HepG2 (cell line): ENCODE results near the gene GPN2. TPM values are rescaled to one million over a fixed set of nuclear protein-coding genes. Genes with fewer than 3 reads are reported as not detected.
A peak's percentile ranks its signal among the peaks of the same experiment; 100 is the strongest.

ENCODE experiments used
- DNMT3B ChIP-seq: conservative IDR thresholded peaks from 2 replicates; pipeline ENCODE4 v1.6.1; 2016; ENCODE audit warnings: missing biosample characterization, control low read depth
- KDM5B ChIP-seq: sonication (generic); formaldehyde crosslinking; IDR thresholded peaks from 2 replicates; pipeline ENCODE4 v1.4.0; 2020; ENCODE audit warnings: missing genetic modification reagents, mild to moderate bottlenecking, borderline replicate concordance
- KLF16 ChIP-seq, 2 experiments: sonication (generic) in 1 of 2; formaldehyde crosslinking in 1 of 2; IDR thresholded peaks; 2 replicates each; pipeline versions ENCODE4 v1.6.1 to v1.8.0; 2016 to 2023; ENCODE audit warnings: missing genetic modification reagents in 2 of 2, missing compliant biosample characterization in 1 of 2
- MAFK ChIP-seq, 2 experiments: IDR thresholded peaks in 1 of 2; conservative IDR thresholded peaks in 1 of 2; 2 replicates each; pipeline ENCODE4 v1.6.1; 2011; ENCODE audit warnings: improper control_type of control experiment in 2 of 2, low read length in 2 of 2
- RBM39 ChIP-seq: fragments of 200-400 bp; formaldehyde crosslinking; IDR thresholded peaks from one replicate; pipeline ENCODE4 v1.6.1; 2018; ENCODE audit warnings: antibody characterized with exemption, mild to moderate bottlenecking, low read depth, low read length; ENCODE audit not compliant: poor library complexity, severe bottlenecking
- SIX4 ChIP-seq: sonication (generic); formaldehyde crosslinking; IDR thresholded peaks from 2 replicates; pipeline ENCODE4 v1.4.0; 2020; ENCODE audit warnings: missing genetic modification reagents
- SNAPC2 ChIP-seq: sonication (generic); formaldehyde crosslinking; IDR thresholded peaks from 2 replicates; pipeline ENCODE4 v1.8.1; 2022; ENCODE audit warnings: mild to moderate bottlenecking, missing genetic modification reagents
- ZNF484 ChIP-seq: sonication (generic); formaldehyde crosslinking; IDR thresholded peaks from 2 replicates; pipeline ENCODE4 v1.5.1; 2020; ENCODE audit warnings: mild to moderate bottlenecking, low read depth, missing genetic modification reagents, borderline replicate concordance
- polyA plus RNA-seq, 8 experiments: library from polyadenylated mRNA; depleted of rRNA in 3 of 8; stranded (reverse) in 7 of 8; unstranded in 1 of 8; fragments of >200 nt; fragmentation: Illumina TruSeq in 4 of 8; extraction: Trizol in 4 of 8; gene quantifications; 2 replicates each; pipeline versions ENCODE4 v1.2.1 to v1.2.3, GENCODE V29; 2011 to 2016; ENCODE audit warnings: low read depth in 4 of 8, missing spikeins in 1 of 8, mixed read lengths in 1 of 8; ENCODE audit not compliant: insufficient read depth in 1 of 8
- total RNA-seq, 5 experiments: library from RNA; depleted of rRNA; stranded (reverse); fragments of >200 nt; fragmentation: Illumina TruSeq; extraction: Trizol; gene quantifications; 2 replicates each; pipeline ENCODE4 v1.2.3, GENCODE V29; 2016; ENCODE audit warnings: low read depth in 1 of 5
- TF ChIP-seq, protein P1 (sequence below): sonication (generic); formaldehyde crosslinking; conservative IDR thresholded peaks from 2 replicates; pipeline ENCODE4 v1.8.1; 2023; ENCODE audit warnings: missing genetic modification reagents
- TF ChIP-seq, protein P2 (sequence below), 2 experiments: IDR thresholded peaks; 2 replicates each; pipeline ENCODE4 v1.6.1; 2011 to 2012; ENCODE audit warnings: low read length in 2 of 2, borderline replicate concordance in 1 of 2, low read depth in 1 of 2, mild to moderate bottlenecking in 1 of 2, moderate library complexity in 1 of 2
- TF ChIP-seq, protein P3 (sequence below): sonication (generic); formaldehyde crosslinking; IDR thresholded peaks from 2 replicates; pipeline ENCODE4 v1.4.0; 2020; ENCODE audit warnings: low read depth, missing genetic modification reagents
- TF ChIP-seq, protein P4 (sequence below): sonication (generic); formaldehyde crosslinking; IDR thresholded peaks from 2 replicates; pipeline ENCODE4 v1.4.0; 2020; ENCODE audit warnings: mild to moderate bottlenecking, low read depth, missing genetic modification reagents
- TF ChIP-seq, protein P5 (sequence below): sonication (generic); formaldehyde crosslinking; IDR thresholded peaks from 2 replicates; pipeline ENCODE4 v1.5.0; 2020; ENCODE audit warnings: mild to moderate bottlenecking, low read depth, missing genetic modification reagents, borderline replicate concordance
- TF ChIP-seq, protein P6 (sequence below): sonication (generic); formaldehyde crosslinking; IDR thresholded peaks from 2 replicates; pipeline ENCODE4 v1.5.0; 2020; ENCODE audit warnings: missing genetic modification reagents

GPN2 gene
- total and polyA plus RNA-seq, 2 of the 13 experiments (the other 11 are each of a cell fraction or from before 2014, with no cell fraction given), result 19.3 to 38.9 TPM

GRCh38 chr1:26913754-26914619 lies 23.9 kb upstream of the GPN2 start, which contains the start of gene NR0B2 (continued):
- TF ChIP-seq SIX4 (no peak; the same call in none of the 2 replicates), KLF16 (CRISPR knock-in tag; IDR thresholded peaks at IDR 0.05) (peak in 1 of 2 experiments; percentile 57; a peak in 2 of 4 replicates), KDM5B (peak; percentile 73; the same call in 1 of the 2 replicates), MAFK (conservative IDR thresholded peaks at IDR 0.05 in 1 of 2, IDR thresholded peaks at IDR 0.05 in 1 of 2; ENCODE audit: low read length in 2 of 2) (peak; percentile 57 to 67), DNMT3B (CRISPR knock-in tag) (no peak), SNAPC2 (CRISPR knock-in tag) (no peak; the same call in 1 of the 2 replicates), RBM39 (peak; percentile 85), ZNF484 (CRISPR knock-in tag) (no peak)
- TF ChIP-seq, protein P1, sequence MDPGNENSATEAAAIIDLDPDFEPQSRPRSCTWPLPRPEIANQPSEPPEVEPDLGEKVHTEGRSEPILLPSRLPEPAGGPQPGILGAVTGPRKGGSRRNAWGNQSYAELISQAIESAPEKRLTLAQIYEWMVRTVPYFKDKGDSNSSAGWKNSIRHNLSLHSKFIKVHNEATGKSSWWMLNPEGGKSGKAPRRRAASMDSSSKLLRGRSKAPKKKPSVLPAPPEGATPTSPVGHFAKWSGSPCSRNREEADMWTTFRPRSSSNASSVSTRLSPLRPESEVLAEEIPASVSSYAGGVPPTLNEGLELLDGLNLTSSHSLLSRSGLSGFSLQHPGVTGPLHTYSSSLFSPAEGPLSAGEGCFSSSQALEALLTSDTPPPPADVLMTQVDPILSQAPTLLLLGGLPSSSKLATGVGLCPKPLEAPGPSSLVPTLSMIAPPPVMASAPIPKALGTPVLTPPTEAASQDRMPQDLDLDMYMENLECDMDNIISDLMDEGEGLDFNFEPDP (CRISPR knock-in tag), result no peak; the same call in 1 of the 2 replicates
- TF ChIP-seq, protein P2, sequence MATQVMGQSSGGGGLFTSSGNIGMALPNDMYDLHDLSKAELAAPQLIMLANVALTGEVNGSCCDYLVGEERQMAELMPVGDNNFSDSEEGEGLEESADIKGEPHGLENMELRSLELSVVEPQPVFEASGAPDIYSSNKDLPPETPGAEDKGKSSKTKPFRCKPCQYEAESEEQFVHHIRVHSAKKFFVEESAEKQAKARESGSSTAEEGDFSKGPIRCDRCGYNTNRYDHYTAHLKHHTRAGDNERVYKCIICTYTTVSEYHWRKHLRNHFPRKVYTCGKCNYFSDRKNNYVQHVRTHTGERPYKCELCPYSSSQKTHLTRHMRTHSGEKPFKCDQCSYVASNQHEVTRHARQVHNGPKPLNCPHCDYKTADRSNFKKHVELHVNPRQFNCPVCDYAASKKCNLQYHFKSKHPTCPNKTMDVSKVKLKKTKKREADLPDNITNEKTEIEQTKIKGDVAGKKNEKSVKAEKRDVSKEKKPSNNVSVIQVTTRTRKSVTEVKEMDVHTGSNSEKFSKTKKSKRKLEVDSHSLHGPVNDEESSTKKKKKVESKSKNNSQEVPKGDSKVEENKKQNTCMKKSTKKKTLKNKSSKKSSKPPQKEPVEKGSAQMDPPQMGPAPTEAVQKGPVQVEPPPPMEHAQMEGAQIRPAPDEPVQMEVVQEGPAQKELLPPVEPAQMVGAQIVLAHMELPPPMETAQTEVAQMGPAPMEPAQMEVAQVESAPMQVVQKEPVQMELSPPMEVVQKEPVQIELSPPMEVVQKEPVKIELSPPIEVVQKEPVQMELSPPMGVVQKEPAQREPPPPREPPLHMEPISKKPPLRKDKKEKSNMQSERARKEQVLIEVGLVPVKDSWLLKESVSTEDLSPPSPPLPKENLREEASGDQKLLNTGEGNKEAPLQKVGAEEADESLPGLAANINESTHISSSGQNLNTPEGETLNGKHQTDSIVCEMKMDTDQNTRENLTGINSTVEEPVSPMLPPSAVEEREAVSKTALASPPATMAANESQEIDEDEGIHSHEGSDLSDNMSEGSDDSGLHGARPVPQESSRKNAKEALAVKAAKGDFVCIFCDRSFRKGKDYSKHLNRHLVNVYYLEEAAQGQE (IDR thresholded peaks at IDR 0.05; ENCODE audit: borderline replicate concordance in 1 of 2, low read depth in 1 of 2, low read length in 2 of 2), result peak in 1 of 2 experiments; percentile 79; a peak in 2 of 4 replicates
- TF ChIP-seq, protein P3, sequence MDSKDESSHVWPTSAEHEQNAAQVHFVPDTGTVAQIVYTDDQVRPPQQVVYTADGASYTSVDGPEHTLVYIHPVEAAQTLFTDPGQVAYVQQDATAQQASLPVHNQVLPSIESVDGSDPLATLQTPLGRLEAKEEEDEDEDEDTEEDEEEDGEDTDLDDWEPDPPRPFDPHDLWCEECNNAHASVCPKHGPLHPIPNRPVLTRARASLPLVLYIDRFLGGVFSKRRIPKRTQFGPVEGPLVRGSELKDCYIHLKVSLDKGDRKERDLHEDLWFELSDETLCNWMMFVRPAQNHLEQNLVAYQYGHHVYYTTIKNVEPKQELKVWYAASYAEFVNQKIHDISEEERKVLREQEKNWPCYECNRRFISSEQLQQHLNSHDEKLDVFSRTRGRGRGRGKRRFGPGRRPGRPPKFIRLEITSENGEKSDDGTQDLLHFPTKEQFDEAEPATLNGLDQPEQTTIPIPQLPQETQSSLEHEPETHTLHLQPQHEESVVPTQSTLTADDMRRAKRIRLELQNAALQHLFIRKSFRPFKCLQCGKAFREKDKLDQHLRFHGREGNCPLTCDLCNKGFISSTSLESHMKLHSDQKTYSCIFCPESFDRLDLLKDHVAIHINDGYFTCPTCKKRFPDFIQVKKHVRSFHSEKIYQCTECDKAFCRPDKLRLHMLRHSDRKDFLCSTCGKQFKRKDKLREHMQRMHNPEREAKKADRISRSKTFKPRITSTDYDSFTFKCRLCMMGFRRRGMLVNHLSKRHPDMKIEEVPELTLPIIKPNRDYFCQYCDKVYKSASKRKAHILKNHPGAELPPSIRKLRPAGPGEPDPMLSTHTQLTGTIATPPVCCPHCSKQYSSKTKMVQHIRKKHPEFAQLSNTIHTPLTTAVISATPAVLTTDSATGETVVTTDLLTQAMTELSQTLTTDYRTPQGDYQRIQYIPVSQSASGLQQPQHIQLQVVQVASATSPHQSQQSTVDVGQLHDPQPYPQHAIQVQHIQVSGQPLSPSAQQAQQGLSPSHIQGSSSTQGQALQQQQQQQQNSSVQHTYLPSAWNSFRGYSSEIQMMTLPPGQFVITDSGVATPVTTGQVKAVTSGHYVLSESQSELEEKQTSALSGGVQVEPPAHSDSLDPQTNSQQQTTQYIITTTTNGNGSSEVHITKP (CRISPR knock-in tag), result peak; percentile 88
- TF ChIP-seq, protein P4, sequence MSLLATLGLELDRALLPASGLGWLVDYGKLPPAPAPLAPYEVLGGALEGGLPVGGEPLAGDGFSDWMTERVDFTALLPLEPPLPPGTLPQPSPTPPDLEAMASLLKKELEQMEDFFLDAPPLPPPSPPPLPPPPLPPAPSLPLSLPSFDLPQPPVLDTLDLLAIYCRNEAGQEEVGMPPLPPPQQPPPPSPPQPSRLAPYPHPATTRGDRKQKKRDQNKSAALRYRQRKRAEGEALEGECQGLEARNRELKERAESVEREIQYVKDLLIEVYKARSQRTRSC (CRISPR knock-in tag), result peak; percentile 70; the same call in 1 of the 2 replicates
- TF ChIP-seq, protein P5, sequence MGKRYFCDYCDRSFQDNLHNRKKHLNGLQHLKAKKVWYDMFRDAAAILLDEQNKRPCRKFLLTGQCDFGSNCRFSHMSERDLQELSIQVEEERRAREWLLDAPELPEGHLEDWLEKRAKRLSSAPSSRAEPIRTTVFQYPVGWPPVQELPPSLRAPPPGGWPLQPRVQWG (CRISPR knock-in tag), result no peak
- TF ChIP-seq, protein P6, sequence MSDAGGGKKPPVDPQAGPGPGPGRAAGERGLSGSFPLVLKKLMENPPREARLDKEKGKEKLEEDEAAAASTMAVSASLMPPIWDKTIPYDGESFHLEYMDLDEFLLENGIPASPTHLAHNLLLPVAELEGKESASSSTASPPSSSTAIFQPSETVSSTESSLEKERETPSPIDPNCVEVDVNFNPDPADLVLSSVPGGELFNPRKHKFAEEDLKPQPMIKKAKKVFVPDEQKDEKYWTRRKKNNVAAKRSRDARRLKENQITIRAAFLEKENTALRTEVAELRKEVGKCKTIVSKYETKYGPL (CRISPR knock-in tag), result no peak
